Panc1 (cell line): ENCODE measurements around the gene ELFN1. TPM values are rescaled to one million over a fixed set of nuclear protein-coding genes. Genes with fewer than 3 reads are reported as not detected.

Source experiments
- ATAC-seq: fragments of 200-7000 bp; cut with Tn5 transposase; 2 replicates; pipeline ENCODE4 v1.9.1; 2020; ENCODE audit warnings: mild to moderate bottlenecking, moderate library complexity
- BruUV-seq: library from RNA; stranded (reverse); fragments of 400-500 nt; replicated peaks from 2 replicates; lab custom pipeline; 2021; lab: Mats Ljungman, UMichigan
- CTCF ChIA-PET: fragments of 300-600 bp; sonication (Branson Sonifier 250); formaldehyde crosslinking; loops from one replicate; lab custom pipeline; 2022; ENCODE audit warnings: antibody characterized with exemption; lab: Charles Lee
- POLR2A ChIA-PET: fragments of 300-600 bp; sonication (Branson Sonifier 250); formaldehyde crosslinking; loops from one replicate; lab custom pipeline; 2022; ENCODE audit warnings: antibody characterized with exemption; lab: Charles Lee
- DNase-seq: peaks from one replicate; pipeline ENCODE4 v3.0.0-alpha.2; 2010; ENCODE audit warnings: low read depth, low spot score
- H3K27ac ChIP-seq: 2 replicates; pipeline ENCODE4 v1.5.1; 2011; ENCODE audit warnings: mild to moderate bottlenecking, low read length, inconsistent platforms
- H3K27me3 ChIP-seq: fragments of 200-500 bp; sonication (Bioruptor generic); 2 replicates; pipeline ENCODE4 v1.6.0; 2014; ENCODE audit warnings: low read length, inconsistent platforms; ENCODE audit not compliant: control insufficient read depth, insufficient read depth
- H3K36me3 ChIP-seq: fragments of 200-500 bp; sonication (Bioruptor generic); 2 replicates; pipeline ENCODE4 v1.5.1; 2014; ENCODE audit warnings: inconsistent platforms, mild to moderate bottlenecking, low read length, moderate library complexity; ENCODE audit not compliant: control insufficient read depth, insufficient read depth
- H3K4me1 ChIP-seq: 2 replicates; pipeline ENCODE4 v1.5.1; 2011; ENCODE audit warnings: inconsistent platforms, mild to moderate bottlenecking, low read length, moderate library complexity; ENCODE audit not compliant: control insufficient read depth, insufficient read depth
- H3K4me3 ChIP-seq, 2 experiments: 2 replicates each; pipeline ENCODE4 v1.5.1; 2011 to 2012; ENCODE audit warnings: low read depth in 2 of 2, low read length in 2 of 2, mild to moderate bottlenecking in 2 of 2, inconsistent platforms in 1 of 2, moderate library complexity in 1 of 2
- H3K9me3 ChIP-seq: fragments of 200-500 bp; sonication (Bioruptor generic); 2 replicates; pipeline ENCODE4 v1.5.1; 2014; ENCODE audit warnings: low read depth, mild to moderate bottlenecking, inconsistent platforms, low read length, moderate library complexity; ENCODE audit not compliant: control insufficient read depth, insufficient read depth
- CTCF ChIP-seq: fragments of 450-650 bp; IDR thresholded peaks from 2 replicates; pipeline ENCODE4 v1.5.1; 2017; ENCODE audit warnings: mild to moderate bottlenecking
- POLR2AphosphoS5 ChIP-seq: IDR thresholded peaks from 2 replicates; pipeline ENCODE4 v1.6.1; 2012; ENCODE audit warnings: mild to moderate bottlenecking, low read depth, low read length, moderate library complexity
- REST ChIP-seq, 2 experiments: IDR thresholded peaks; 2 replicates each; pipeline ENCODE4 v1.6.1; 2011 to 2012; ENCODE audit warnings: low read depth in 2 of 2, control low read depth in 1 of 2, low read length in 1 of 2, mild to moderate bottlenecking in 1 of 2, moderate library complexity in 1 of 2; ENCODE audit not compliant: insufficient read depth in 1 of 2
- SIN3A ChIP-seq: IDR thresholded peaks from 2 replicates; pipeline ENCODE4 v1.6.1; 2012; ENCODE audit warnings: low read depth, mild to moderate bottlenecking, low read length, moderate library complexity, borderline replicate concordance; ENCODE audit not compliant: insufficient read depth
- TCF7L2 ChIP-seq: IDR thresholded peaks from 2 replicates; pipeline ENCODE4 v1.6.1; 2011; ENCODE audit warnings: mild to moderate bottlenecking, low read depth, low read length, inconsistent platforms
- in situ Hi-C: cut with HindIII; loops from 2 replicates; pipeline ENCODE4 v1.10.0; 2016; ENCODE audit warnings: low sequenced_read_pairs, low pct_unique_long_range_greater_than_20kb
- intact Hi-C: fragments of 100-400 bp; cut with micrococcal nuclease; formaldehyde crosslinking; loops from one replicate; pipeline ENCODE4 v1.10.0; 2022; ENCODE audit not compliant: unreplicated experiment
- total RNA-seq: library from RNA; stranded (reverse); gene quantifications from one replicate; pipeline ENCODE4 v1.2.1, GENCODE V29; 2021; ENCODE audit not compliant: unreplicated experiment

Gene ELFN1
- total RNA-seq, 1 experiment from 2014 or later: 39.0 TPM

DNA sequence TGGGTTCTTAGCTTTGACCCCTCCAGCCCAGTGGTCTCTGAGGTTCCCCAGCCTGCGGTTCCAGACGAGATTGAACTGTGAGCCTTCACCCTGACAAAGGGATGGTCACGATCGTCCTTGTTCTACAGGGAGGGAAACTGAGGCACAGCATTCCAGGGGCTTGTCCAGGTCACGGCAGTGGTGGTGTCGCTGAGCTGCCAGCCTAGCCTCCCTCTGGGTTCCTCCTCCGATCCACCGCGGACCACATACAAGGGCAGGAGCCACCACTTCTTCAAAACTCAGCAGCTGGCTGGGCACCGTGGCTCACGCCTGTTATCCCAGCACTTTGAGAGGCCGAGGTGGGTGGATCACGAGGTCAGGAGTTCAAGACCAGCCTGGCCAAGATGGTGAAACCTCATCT is 35.8 kb downstream of the ELFN1 start:
- DNase-seq (no peak), ATAC-seq (no peak)
- Histone ChIP-seq H3K27me3 (no peaks in the 10 kb centered on the region), H3K4me1 (peaks cover 23% of the 10 kb centered on the region), H3K4me3 (no peak overlapping the region), H3K9me3 (peaks cover 11% of the 10 kb centered on the region; the same call in 1 of the 2 replicates), H3K36me3 (no peaks in the 10 kb centered on the region; the same call in 1 of the 2 replicates), H3K27ac (no peak overlapping the region)
- POLR2A ChIA-PET: no interaction called here
- TF ChIP-seq SIN3A (no peak), POLR2AphosphoS5 (no peak), TCF7L2 (no peak), REST (IDR thresholded peaks at IDR 0.05; ENCODE audit: insufficient read depth in 1 of 2, low read depth in 2 of 2, low read length in 1 of 2) (no peak), CTCF (no peak)
- intact Hi-C loops (no loop called here), in situ Hi-C loops (no loop called here)
- CTCF ChIA-PET: no interaction called here
- no TSS peak for BruUV-seq

DNA sequence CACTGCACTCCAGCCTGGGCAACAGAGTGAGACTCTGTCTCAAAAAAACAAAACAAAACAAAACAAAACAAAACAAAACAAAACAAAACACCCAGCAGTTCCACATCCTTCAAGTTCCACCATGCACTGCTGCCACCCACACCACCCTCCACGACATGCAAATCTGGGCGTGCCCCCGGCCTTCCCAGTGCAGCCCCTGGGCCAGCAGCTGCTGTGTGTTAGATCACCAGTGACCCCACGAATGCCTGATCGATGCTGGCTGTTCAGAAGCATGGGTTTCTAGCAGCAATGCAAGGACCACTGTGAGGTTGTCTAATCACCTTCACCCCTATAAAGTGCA is 36.3 kb downstream of the ELFN1 start:
- POLR2A ChIA-PET: no interaction called here

More for the DNA sequence above, 36.3 kb downstream of the ELFN1 start:
- DNase-seq (no peak), ATAC-seq (no peak)
- BruUV-seq: no TSS peak
- H3K36me3 ChIP-seq: no peaks in the 10 kb centered on the region; the same call in 1 of the 2 replicates
- in situ Hi-C loops (no loop called here), intact Hi-C loops (no loop called here)
- H3K27me3 ChIP-seq: no peaks in the 10 kb centered on the region
- peaks cover 23% of the 10 kb centered on the region for H3K4me1 ChIP-seq
- H3K9me3 ChIP-seq: peaks cover 11% of the 10 kb centered on the region; the same call in 1 of the 2 replicates
- TF ChIP-seq CTCF: no peak
- no peak for TF ChIP-seq TCF7L2
- no peak for TF ChIP-seq REST (IDR thresholded peaks at IDR 0.05; ENCODE audit: insufficient read depth in 1 of 2, low read depth in 2 of 2, low read length in 1 of 2)
- no peak for TF ChIP-seq SIN3A
- no peak for TF ChIP-seq POLR2AphosphoS5
- no peak overlapping the region for H3K27ac ChIP-seq
- no peak overlapping the region for H3K4me3 ChIP-seq
- CTCF ChIA-PET: no interaction called here
